C4-2B (cell line): ENCODE measurements around the gene EIF3F.

Experiments used
- CTCF ChIP-seq: fragments of 450-650 bp; conservative IDR thresholded peaks from 2 replicates; pipeline ENCODE4 v1.5.1; 2017; ENCODE audit warnings: mild to moderate bottlenecking
- ZFX ChIP-seq: fragments of 450-650 bp; IDR thresholded peaks from 2 replicates; pipeline ENCODE4 v1.6.1; 2017

- TF ChIP-seq CTCF (no peak), ZFX (no peak)
Observed at GRCh38 chr11:7971846-7972245, 15.3 kb upstream of the EIF3F start.
